Panc1 (cell line): ENCODE measurements around the gene ZNF800. TPM values are rescaled to one million over a fixed set of nuclear protein-coding genes. Genes with fewer than 3 reads are reported as not detected.

Source experiments
- ATAC-seq: fragments of 200-7000 bp; cut with Tn5 transposase; 2 replicates; pipeline ENCODE4 v1.9.1; 2020; ENCODE audit warnings: mild to moderate bottlenecking, moderate library complexity
- BruUV-seq: library from RNA; stranded (reverse); fragments of 400-500 nt; replicated peaks from 2 replicates; lab custom pipeline; 2021; lab: Mats Ljungman, UMichigan
- CTCF ChIA-PET: fragments of 300-600 bp; sonication (Branson Sonifier 250); formaldehyde crosslinking; loops from one replicate; lab custom pipeline; 2022; ENCODE audit warnings: antibody characterized with exemption; lab: Charles Lee
- POLR2A ChIA-PET: fragments of 300-600 bp; sonication (Branson Sonifier 250); formaldehyde crosslinking; loops from one replicate; lab custom pipeline; 2022; ENCODE audit warnings: antibody characterized with exemption; lab: Charles Lee
- DNase-seq: peaks from one replicate; pipeline ENCODE4 v3.0.0-alpha.2; 2010; ENCODE audit warnings: low read depth, low spot score
- H3K27ac ChIP-seq: 2 replicates; pipeline ENCODE4 v1.5.1; 2011; ENCODE audit warnings: mild to moderate bottlenecking, low read length, inconsistent platforms
- H3K27me3 ChIP-seq: fragments of 200-500 bp; sonication (Bioruptor generic); 2 replicates; pipeline ENCODE4 v1.6.0; 2014; ENCODE audit warnings: low read length, inconsistent platforms; ENCODE audit not compliant: control insufficient read depth, insufficient read depth
- H3K36me3 ChIP-seq: fragments of 200-500 bp; sonication (Bioruptor generic); 2 replicates; pipeline ENCODE4 v1.5.1; 2014; ENCODE audit warnings: inconsistent platforms, mild to moderate bottlenecking, low read length, moderate library complexity; ENCODE audit not compliant: control insufficient read depth, insufficient read depth
- H3K4me1 ChIP-seq: 2 replicates; pipeline ENCODE4 v1.5.1; 2011; ENCODE audit warnings: inconsistent platforms, mild to moderate bottlenecking, low read length, moderate library complexity; ENCODE audit not compliant: control insufficient read depth, insufficient read depth
- H3K4me3 ChIP-seq, 2 experiments: 2 replicates each; pipeline ENCODE4 v1.5.1; 2011 to 2012; ENCODE audit warnings: low read depth in 2 of 2, low read length in 2 of 2, mild to moderate bottlenecking in 2 of 2, inconsistent platforms in 1 of 2, moderate library complexity in 1 of 2
- H3K9me3 ChIP-seq: fragments of 200-500 bp; sonication (Bioruptor generic); 2 replicates; pipeline ENCODE4 v1.5.1; 2014; ENCODE audit warnings: low read depth, mild to moderate bottlenecking, inconsistent platforms, low read length, moderate library complexity; ENCODE audit not compliant: control insufficient read depth, insufficient read depth
- CTCF ChIP-seq: fragments of 450-650 bp; IDR thresholded peaks from 2 replicates; pipeline ENCODE4 v1.5.1; 2017; ENCODE audit warnings: mild to moderate bottlenecking
- POLR2AphosphoS5 ChIP-seq: IDR thresholded peaks from 2 replicates; pipeline ENCODE4 v1.6.1; 2012; ENCODE audit warnings: mild to moderate bottlenecking, low read depth, low read length, moderate library complexity
- REST ChIP-seq, 2 experiments: IDR thresholded peaks; 2 replicates each; pipeline ENCODE4 v1.6.1; 2011 to 2012; ENCODE audit warnings: low read depth in 2 of 2, control low read depth in 1 of 2, low read length in 1 of 2, mild to moderate bottlenecking in 1 of 2, moderate library complexity in 1 of 2; ENCODE audit not compliant: insufficient read depth in 1 of 2
- SIN3A ChIP-seq: IDR thresholded peaks from 2 replicates; pipeline ENCODE4 v1.6.1; 2012; ENCODE audit warnings: low read depth, mild to moderate bottlenecking, low read length, moderate library complexity, borderline replicate concordance; ENCODE audit not compliant: insufficient read depth
- TCF7L2 ChIP-seq: IDR thresholded peaks from 2 replicates; pipeline ENCODE4 v1.6.1; 2011; ENCODE audit warnings: mild to moderate bottlenecking, low read depth, low read length, inconsistent platforms
- in situ Hi-C: cut with HindIII; loops from 2 replicates; pipeline ENCODE4 v1.10.0; 2016; ENCODE audit warnings: low sequenced_read_pairs, low pct_unique_long_range_greater_than_20kb
- intact Hi-C: fragments of 100-400 bp; cut with micrococcal nuclease; formaldehyde crosslinking; loops from one replicate; pipeline ENCODE4 v1.10.0; 2022; ENCODE audit not compliant: unreplicated experiment
- total RNA-seq: library from RNA; stranded (reverse); gene quantifications from one replicate; pipeline ENCODE4 v1.2.1, GENCODE V29; 2021; ENCODE audit not compliant: unreplicated experiment

Gene ZNF800
- total RNA-seq, 1 experiment from 2014 or later = 26.0 TPM

DNA sequence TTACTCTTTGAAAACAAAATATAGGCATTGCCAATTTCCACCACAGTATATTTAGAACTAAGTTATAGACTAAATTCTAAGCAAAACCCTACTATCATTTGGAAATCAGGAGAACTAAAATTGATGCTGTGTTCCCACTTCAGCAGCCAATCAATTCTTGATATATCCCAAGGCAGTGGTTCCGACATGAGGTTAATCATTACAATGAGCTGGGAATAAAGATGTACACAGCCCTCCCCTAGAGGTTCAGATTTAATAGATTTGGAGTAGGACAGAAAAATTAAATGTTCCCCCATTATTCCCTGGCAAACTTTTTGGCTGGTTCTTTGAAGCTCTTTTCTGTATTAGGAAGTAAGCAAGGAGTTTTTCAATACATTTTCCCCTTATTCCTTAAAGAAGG, 15.1 kb downstream of the ZNF800 start:
- TF ChIP-seq CTCF = no peak
- TF ChIP-seq TCF7L2 = no peak
- no peak for TF ChIP-seq SIN3A
- TF ChIP-seq REST (IDR thresholded peaks at IDR 0.05; ENCODE audit: insufficient read depth in 1 of 2, low read depth in 2 of 2, low read length in 1 of 2) = no peak
- no peak for TF ChIP-seq POLR2AphosphoS5
- Histone ChIP-seq H3K9me3 (no peaks in the 10 kb centered on the region), H3K36me3 (peaks cover 46% of the 10 kb centered on the region), H3K4me3 (no peak overlapping the region), H3K4me1 (no peaks in the 10 kb centered on the region), H3K27me3 (no peaks in the 10 kb centered on the region), H3K27ac (no peak overlapping the region)
- CTCF ChIA-PET = no interaction called here
- no TSS peak for BruUV-seq
- ATAC-seq = no peak
- no peak for DNase-seq
- in situ Hi-C loops (no loop called here), intact Hi-C loops (no loop called here)
- POLR2A ChIA-PET = interaction anchor here (0.6 to 0.7 kb wide), 2 partner anchors 15 to 94 kb away, joined by 3 read pairs; partner anchors contain the start of gene ZNF800

GRCh38 chr7:127375631-127376030, 16.9 kb downstream of the ZNF800 start:
- ATAC-seq (no peak), DNase-seq (no peak)
- no peaks in the 10 kb centered on the region for H3K9me3 ChIP-seq
- TF ChIP-seq TCF7L2 = no peak
- H3K27me3 ChIP-seq = no peaks in the 10 kb centered on the region
- intact Hi-C loops = no loop called here
- no peak overlapping the region for H3K4me3 ChIP-seq
- ChIA-PET POLR2A (no interaction called here), CTCF (no interaction called here)
- no peak overlapping the region for H3K27ac ChIP-seq
- no TSS peak for BruUV-seq
- in situ Hi-C loops = no loop called here
- H3K4me1 ChIP-seq = no peaks in the 10 kb centered on the region
- H3K36me3 ChIP-seq = peaks cover 50% of the 10 kb centered on the region

- Histone ChIP-seq H3K4me3 (no peak overlapping the region), H3K27ac (no peak overlapping the region), H3K27me3 (no peaks in the 10 kb centered on the region), H3K4me1 (no peaks in the 10 kb centered on the region), H3K36me3 (peaks cover 12% of the 10 kb centered on the region), H3K9me3 (no peaks in the 10 kb centered on the region)
- TF ChIP-seq TCF7L2 = no peak
- TF ChIP-seq SIN3A = no peak
- no peak for TF ChIP-seq POLR2AphosphoS5
- TF ChIP-seq CTCF = no peak
- no peak for TF ChIP-seq REST (IDR thresholded peaks at IDR 0.05; ENCODE audit: insufficient read depth in 1 of 2, low read depth in 2 of 2, low read length in 1 of 2)
- ATAC-seq (no peak), DNase-seq (no peak)
- in situ Hi-C loops (no loop called here), intact Hi-C loops (no loop called here)
- ChIA-PET CTCF (no interaction called here), POLR2A (no interaction called here)
- no TSS peak for BruUV-seq
Measured at GRCh38 chr7:127367679-127368078, 24.8 kb downstream of the ZNF800 start.
